ENCODE measurements around the gene LIM2.

Gene LIM2

DNA sequence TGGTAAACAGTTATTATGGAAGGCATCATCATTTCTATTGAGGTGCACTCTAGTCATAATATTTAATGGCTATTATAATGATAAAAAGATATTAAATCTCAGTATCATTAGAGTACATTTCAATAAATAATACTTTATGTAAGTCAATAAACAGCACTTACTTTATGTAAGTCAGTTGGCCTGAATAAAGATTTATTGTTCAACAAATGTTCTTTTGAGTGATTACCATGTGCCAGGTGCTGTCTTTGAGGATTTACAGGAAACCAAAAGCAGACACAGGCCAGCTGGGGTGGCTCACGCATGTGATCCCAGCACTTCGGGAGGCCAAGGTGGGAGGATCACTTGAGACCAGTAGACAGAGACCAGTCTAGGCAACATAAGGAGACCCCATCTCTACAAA, 10.4 kb downstream of the LIM2 start:
- H3K27ac ChIP-seq (ENCODE audit: extremely low read depth, low read depth, low read length), result no peak overlapping the region
- no peak overlapping the region for H3K4me3 ChIP-seq (ENCODE audit: low read depth, low read length)
- no peaks in the 10 kb centered on the region for H3K4me1 ChIP-seq (ENCODE audit: control insufficient read depth, insufficient read depth, low read length)
- H3K9me3 ChIP-seq (ENCODE audit: control insufficient read depth, insufficient read depth, low read depth, low read length), result no peaks in the 10 kb centered on the region
- POLR2A ChIA-PET, result interaction anchor here (0.7 to 1.5 kb wide), 3 partner anchors 10 to 38 kb away, joined by 3 to 6 read pairs (median 6); no protein-coding TSS in a partner anchor
- no peak for TF ChIP-seq ZNF394 (tag by site-specific recombination; IDR thresholded peaks at IDR 0.05; ENCODE audit: borderline replicate concordance)
- no peak for TF ChIP-seq YY2 (tag by site-specific recombination; IDR thresholded peaks at IDR 0.05)
- TF ChIP-seq ZNF677 (tag by site-specific recombination; IDR thresholded peaks at IDR 0.05), result no peak
- CTCF ChIA-PET, result no interaction called here
- no peaks in the 10 kb centered on the region for H3K36me3 ChIP-seq (ENCODE audit: control insufficient read depth in 2 of 2, insufficient read depth in 1 of 2, low read length in 2 of 2)

DNA sequence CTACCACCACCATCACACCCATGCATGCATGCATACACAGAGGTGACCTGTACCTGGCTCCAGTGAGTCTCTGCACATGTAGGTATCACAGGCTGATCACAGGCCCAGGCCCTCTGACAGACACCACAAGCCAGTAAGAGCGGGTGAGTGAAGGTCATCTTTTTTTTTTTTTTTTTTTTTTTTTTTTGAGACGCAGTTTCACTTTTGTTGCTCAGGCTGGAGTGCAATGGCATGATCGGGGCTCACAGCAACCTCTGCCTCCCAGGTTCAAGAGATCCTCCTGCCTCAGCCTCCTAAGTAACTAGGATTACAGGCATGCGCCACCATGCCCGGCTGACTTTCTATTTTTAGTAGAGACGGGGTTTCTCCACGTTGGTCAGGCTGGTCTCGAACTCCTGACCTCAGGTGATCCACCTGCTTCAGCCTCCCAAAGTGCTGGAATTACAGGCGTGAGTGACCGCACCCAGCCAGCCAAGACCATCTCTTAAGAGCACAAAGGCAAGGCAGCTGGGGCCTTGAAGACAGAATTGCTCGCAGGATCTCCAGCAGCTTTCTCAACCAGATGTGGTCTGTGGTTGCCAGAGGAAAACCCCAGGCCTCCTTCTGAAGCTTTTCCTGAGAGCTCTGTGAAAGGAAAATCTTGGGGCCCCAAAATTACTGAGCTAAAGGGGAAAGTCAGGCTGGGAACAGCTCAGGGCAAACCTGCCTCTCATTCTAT, 12.1 kb downstream of the LIM2 start:
- no peaks in the 10 kb centered on the region for H3K4me1 ChIP-seq (ENCODE audit: control insufficient read depth, insufficient read depth, low read length)
- H3K4me3 ChIP-seq (ENCODE audit: low read depth, low read length), result no peak overlapping the region
- POLR2A ChIA-PET, result no interaction called here
- no peak for TF ChIP-seq ZNF221 (tag by site-specific recombination; IDR thresholded peaks at IDR 0.05; ENCODE audit: borderline replicate concordance)
- no peak for TF ChIP-seq ZNF776 (tag by site-specific recombination; IDR thresholded peaks at IDR 0.05; ENCODE audit: borderline replicate concordance)
- no peak for TF ChIP-seq ZNF114 (tag by site-specific recombination; IDR thresholded peaks at IDR 0.05)
- TF ChIP-seq ZFP37 (tag by site-specific recombination; IDR thresholded peaks at IDR 0.05), result no peak
- TF ChIP-seq ZNF112 (tag by site-specific recombination; IDR thresholded peaks at IDR 0.05), result no peak
- TF ChIP-seq ZNF530 (tag by site-specific recombination; IDR thresholded peaks at IDR 0.05; ENCODE audit: low read depth), result no peak
- TF ChIP-seq, protein P1, sequence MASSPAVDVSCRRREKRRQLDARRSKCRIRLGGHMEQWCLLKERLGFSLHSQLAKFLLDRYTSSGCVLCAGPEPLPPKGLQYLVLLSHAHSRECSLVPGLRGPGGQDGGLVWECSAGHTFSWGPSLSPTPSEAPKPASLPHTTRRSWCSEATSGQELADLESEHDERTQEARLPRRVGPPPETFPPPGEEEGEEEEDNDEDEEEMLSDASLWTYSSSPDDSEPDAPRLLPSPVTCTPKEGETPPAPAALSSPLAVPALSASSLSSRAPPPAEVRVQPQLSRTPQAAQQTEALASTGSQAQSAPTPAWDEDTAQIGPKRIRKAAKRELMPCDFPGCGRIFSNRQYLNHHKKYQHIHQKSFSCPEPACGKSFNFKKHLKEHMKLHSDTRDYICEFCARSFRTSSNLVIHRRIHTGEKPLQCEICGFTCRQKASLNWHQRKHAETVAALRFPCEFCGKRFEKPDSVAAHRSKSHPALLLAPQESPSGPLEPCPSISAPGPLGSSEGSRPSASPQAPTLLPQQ (tag by site-specific recombination; IDR thresholded peaks at IDR 0.05), result no peak
- no peak for TF ChIP-seq ZNF660 (tag by site-specific recombination; IDR thresholded peaks at IDR 0.05)
- TF ChIP-seq ZNF391 (tag by site-specific recombination; IDR thresholded peaks at IDR 0.05; ENCODE audit: borderline replicate concordance, low read depth), result no peak
- TF ChIP-seq ZNF121 (tag by site-specific recombination; IDR thresholded peaks at IDR 0.05), result no peak
- TF ChIP-seq, protein P2, sequence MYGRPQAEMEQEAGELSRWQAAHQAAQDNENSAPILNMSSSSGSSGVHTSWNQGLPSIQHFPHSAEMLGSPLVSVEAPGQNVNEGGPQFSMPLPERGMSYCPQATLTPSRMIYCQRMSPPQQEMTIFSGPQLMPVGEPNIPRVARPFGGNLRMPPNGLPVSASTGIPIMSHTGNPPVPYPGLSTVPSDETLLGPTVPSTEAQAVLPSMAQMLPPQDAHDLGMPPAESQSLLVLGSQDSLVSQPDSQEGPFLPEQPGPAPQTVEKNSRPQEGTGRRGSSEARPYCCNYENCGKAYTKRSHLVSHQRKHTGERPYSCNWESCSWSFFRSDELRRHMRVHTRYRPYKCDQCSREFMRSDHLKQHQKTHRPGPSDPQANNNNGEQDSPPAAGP (tag by site-specific recombination; IDR thresholded peaks at IDR 0.05), result no peak
- no peak for TF ChIP-seq ZNF341 (tag by site-specific recombination; IDR thresholded peaks at IDR 0.05; ENCODE audit: low read depth)
- TF ChIP-seq PRDM1 (tag by site-specific recombination; IDR thresholded peaks at IDR 0.05), result no peak
- TF ChIP-seq FEZF1 (tag by site-specific recombination; IDR thresholded peaks at IDR 0.05), result no peak
- no peak for TF ChIP-seq KLF9 (tag by site-specific recombination; IDR thresholded peaks at IDR 0.05; ENCODE audit: low read depth)
- no peak for TF ChIP-seq ZNF548 (tag by site-specific recombination; IDR thresholded peaks at IDR 0.05)
- no peak for TF ChIP-seq SETDB1 (IDR thresholded peaks at IDR 0.05; ENCODE audit: insufficient read length, low read length)
- TF ChIP-seq, protein P3, sequence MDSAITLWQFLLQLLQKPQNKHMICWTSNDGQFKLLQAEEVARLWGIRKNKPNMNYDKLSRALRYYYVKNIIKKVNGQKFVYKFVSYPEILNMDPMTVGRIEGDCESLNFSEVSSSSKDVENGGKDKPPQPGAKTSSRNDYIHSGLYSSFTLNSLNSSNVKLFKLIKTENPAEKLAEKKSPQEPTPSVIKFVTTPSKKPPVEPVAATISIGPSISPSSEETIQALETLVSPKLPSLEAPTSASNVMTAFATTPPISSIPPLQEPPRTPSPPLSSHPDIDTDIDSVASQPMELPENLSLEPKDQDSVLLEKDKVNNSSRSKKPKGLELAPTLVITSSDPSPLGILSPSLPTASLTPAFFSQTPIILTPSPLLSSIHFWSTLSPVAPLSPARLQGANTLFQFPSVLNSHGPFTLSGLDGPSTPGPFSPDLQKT (IDR thresholded peaks at IDR 0.05; ENCODE audit: borderline replicate concordance, low read depth, low read length), result no peak
- TF ChIP-seq ZNF560 (tag by site-specific recombination; IDR thresholded peaks at IDR 0.05; ENCODE audit: borderline replicate concordance), result no peak
- H3K27ac ChIP-seq (ENCODE audit: extremely low read depth, low read depth, low read length), result no peak overlapping the region
- no peaks in the 10 kb centered on the region for H3K36me3 ChIP-seq (ENCODE audit: control insufficient read depth in 2 of 2, insufficient read depth in 1 of 2, low read length in 2 of 2)
- CTCF ChIA-PET, result no interaction called here
- H3K9me3 ChIP-seq (ENCODE audit: control insufficient read depth, insufficient read depth, low read depth, low read length), result no peaks in the 10 kb centered on the region

All from HEK293 (cell line).